Endothelial cell of hepatic sinusoid (primary cell): ENCODE results near the gene UBA1.

Experiments
- in situ Hi-C: cut with HindIII; loops from 2 replicates; pipeline ENCODE4 v1.10.0; 2017; ENCODE audit warnings: low sequenced_read_pairs

UBA1 gene

DNA sequence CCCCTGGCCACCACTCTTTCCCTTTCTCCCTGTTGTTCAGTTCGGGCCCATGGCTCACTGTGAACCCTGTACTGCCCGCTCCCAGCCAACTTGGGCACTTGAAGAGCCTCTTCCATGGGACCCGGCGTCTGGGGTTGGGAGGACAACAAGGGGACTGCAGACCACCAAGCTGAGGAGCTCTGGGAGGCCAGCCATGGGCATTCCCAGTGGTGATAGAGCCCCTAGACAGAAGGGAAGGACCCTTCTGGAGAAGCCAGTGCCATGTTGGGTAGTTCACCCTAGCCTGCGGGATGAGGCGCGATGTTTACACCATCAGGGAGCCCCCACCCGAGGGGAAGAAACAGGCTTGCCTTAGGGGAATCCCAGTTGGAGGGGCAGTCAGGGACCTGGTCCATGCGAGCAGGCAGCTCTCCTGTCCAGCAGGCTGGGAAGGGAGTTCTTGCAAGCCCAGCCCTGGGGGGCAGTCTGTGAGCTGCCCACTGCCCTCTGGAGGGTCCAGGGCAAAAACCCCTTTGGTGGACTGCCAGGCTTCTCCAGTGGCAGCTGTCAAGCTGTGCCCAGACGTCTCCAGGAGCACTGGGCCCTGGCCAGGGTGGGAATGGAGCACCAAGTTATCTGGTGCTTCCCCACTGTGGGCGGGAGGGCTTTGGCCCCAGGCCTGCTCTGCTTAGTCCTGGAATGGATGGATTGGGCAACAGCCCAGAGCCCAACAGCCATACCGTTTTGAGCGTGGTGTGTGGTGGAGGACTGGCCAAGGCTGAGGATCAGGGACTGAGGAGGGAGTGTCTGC lies 23.7 kb upstream of the UBA1 start:
- in situ Hi-C loops: no loop called here

DNA sequence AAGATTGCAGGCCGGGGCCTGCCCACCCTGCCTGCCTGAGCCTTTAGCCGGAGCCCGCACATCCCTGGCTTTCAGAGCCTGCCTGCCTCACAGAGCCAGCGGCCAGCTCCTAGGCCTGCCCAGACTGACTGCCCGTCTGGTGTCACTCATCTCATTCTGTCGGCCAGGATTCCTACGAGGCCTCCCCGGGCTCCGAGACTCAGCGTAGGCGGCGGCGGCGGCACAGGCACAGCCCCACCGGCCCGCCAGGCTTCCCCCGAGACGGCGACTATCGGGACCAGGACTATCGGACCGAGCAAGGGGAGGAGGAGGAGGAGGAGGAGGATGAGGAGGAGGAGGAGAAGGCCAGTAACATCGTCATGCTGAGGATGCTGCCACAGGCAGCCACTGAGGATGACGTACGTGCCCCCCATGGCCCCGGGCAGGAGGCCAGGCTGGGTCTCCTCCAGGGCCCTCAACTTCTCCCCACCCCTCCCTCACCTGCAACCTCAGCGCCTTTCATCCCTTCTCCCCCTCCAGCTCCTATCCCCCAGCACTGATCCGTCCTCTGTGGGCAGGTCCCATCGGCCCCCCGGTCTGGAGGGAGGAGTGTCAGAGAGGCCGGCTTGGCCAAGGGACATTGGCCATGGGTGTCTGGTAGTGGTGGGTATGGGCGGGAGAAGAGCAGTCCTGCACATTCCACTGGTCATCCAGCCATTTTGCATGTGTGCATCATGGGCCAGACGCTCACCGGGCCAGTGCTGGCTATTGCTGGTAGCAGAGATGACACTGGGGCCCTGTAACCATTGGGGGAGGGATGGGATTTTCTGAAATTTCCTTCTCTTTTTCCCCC lies 22.6 kb upstream of the UBA1 start:
- in situ Hi-C loops: no loop called here

DNA sequence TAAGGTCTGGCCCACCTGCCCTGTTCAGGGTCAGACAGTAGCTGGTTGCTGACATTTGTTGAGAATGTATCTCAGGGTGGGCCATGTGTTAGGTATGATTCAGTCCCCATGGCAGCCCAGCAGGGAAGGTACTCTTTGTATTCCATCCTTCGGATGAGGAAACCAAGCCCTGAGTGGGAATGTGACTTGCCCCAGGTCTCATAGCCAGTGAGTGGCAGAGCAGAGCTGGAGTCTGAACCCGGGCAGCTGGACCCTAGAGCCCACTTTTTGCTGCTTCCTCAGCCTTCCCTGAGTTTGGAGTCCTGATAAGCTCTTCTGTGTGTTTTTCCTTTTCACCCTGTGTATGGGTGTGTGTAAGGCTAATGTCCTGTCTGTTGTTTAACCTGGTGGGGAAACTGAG lies 21.6 kb upstream of the UBA1 start:
- in situ Hi-C loops: no loop called here

DNA sequence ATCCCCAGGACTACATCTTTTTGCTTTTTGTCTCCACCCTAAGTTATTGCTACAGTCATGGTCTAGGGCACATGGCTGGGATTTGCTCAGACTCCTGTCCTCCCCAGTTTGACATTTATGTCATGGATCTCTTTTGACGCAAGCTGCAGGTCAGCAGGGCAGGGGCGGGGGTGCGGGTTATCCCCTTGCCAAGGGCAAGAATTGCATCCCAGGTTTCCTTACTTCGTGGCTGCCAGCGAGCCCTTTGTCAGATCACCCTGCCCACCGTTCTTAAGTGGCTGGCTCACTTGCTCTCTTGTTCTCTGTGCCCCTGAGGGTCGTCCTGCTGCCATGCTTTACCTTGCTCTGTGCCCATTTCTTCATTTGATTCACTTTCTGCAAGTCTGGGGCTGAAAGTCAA lies 21.1 kb upstream of the UBA1 start:
- in situ Hi-C loops: no loop called here

DNA sequence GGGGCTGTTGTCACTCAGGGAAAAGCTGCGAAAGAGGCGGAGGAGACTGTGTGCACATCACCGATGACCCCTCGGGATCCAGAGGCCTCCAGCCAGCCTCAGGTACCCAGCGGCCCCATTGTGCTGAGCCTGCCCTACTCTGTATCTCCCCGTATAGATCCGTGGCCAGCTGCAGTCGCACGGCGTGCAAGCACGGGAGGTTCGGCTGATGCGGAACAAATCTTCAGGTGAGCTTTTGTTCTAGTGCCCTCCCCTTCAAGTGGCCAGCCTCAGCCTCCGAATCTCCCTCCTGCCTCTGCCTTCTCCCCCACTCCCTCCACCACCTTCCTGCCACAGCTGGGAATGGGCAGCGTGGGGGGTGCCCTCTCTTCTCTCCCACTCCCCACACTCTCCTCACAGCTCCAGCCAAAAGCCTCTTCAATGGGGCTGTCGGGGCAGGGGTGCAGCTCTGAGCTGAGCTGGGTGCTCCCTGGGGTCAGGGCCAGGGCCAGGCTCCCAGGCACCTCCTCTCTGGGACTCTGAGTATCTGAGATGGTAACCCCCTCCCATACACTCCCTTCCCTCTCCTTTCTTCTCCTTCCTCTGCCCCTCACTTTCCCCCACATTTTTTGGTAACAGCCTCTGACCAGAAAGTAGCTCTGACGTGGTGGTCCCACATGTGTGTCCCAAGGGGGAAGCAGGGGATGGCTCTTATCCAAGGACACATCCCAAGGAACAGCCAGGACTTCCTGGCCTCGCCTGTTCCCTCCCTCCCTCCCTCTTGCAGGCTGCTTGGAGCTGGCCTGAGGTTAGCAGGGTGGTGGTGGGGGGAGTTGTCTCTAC lies 20.4 kb upstream of the UBA1 start:
- in situ Hi-C loops: no loop called here

DNA sequence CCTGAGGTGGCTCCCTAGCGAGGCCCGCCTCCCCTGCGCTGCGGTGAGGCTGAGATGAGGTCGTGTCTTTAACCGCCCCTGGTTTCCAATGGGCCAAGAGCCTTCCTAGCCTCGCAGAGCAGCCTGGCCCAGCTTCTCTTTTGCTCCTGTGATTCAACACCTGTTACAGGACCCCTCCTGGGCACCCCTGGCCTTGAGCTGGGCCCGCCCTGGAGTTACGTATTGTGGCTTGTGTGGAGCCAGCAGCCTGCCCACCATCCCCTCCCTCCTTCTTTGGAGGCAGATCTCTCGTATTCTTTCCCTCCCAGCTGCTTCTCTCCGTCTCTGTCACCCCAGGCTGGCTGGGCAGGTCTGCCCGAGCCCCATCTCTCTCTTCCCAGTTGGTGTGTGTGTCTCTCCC lies 19.3 kb upstream of the UBA1 start:
- in situ Hi-C loops: no loop called here

DNA sequence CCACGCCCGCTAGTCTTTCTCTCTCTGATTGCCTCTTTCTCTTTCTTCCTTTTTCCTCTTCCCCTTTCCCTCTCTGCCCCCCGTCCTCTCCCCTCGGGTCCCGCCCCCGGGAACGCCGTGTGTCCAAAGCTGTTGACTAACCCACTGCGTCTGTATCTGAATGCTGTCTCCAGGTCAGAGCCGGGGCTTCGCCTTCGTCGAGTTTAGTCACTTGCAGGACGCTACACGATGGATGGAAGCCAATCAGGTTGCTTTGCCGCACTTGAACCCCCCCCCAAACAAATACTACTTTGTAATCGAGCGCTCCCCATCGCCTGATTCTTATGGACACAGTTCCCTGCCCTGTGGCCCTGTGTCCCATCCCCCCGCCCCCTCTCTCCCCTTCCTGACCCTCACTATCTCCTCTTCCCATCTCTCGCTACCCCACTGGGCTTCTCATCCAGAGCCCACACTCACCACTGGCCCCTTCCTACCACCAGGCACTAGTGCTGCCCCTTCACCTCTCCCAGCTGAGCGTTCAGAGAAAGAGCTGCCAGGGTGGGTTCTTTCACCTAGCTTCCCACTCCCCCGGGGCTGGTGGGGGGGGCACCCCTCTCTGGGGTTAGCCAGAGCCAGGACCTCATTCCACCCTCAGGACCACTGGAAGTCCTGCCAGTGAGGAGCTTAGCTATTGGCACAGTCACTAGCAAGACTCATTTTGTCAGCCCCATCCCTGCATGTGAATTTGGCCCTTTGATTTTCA lies 18.6 kb upstream of the UBA1 start:
- in situ Hi-C loops: no loop called here

DNA sequence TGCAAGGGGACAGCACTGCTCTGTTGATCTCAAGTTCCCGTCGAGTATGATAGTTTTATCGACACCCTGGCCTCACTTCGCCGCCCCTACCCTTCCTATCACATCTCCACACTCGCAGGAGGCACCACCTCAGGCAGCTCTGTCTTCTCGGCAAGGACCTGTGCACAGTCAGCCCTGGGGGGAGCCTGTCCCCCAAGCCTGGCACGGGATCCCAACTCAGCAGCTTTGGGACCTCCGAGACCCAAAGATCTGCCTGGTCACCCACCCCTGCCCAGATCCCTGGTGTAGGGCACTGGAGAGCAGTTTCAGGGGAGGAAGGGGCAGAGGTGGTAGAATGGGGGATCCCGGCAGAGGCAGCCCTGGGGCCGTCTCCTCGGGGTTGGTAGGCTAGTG lies 18.0 kb upstream of the UBA1 start:
- in situ Hi-C loops: no loop called here

DNA sequence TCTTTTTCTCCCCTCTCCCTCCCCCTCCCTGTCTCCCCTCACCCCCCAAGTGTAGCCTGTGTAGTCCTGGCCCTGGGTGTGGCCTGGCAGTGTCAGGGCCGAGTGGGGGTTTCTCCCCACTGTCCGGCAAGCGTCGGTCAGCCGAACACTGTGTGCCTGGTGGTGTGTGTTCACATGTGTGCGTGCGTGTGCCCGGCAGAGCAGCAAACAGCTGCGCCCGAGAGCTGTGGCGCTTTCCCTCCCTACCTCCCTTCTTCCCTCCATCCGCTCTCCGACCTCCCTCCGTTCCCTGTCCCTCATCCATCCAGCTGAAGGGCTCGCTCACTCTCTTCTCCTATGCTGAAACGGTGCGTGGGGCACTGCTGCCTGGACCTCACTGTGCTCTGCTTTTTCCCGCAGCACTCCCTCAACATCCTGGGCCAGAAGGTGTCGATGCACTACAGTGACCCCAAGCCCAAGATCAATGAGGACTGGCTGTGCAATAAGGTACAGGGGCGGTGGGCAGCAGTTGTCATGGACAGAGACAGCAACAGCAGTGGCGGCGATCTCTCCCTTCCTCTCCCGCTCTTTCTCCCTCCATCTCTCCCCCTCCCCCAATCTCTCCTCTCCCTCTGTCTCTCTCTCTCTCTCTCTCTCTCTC lies 17.4 kb upstream of the UBA1 start:
- in situ Hi-C loops: no loop called here

DNA sequence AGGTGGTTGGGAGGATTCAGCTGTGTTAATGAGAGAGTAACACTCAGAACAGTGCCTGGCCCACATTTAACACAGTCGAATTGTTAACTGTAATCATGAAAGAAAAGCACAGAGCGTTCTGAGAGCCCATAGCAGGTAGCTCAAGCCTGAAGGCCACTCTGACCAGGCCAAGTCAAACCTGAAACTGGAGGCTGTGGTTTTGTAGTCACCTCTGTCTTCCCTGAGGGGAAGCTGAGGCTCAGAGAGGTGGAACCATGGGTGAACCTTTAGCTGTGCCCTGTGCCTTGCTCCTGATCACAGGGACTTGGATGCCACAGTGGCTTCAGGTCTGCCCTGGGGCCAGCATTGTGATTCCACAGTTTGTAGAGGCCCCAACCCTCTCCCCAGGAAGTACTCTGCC lies 16.6 kb upstream of the UBA1 start:
- in situ Hi-C loops: no loop called here

DNA sequence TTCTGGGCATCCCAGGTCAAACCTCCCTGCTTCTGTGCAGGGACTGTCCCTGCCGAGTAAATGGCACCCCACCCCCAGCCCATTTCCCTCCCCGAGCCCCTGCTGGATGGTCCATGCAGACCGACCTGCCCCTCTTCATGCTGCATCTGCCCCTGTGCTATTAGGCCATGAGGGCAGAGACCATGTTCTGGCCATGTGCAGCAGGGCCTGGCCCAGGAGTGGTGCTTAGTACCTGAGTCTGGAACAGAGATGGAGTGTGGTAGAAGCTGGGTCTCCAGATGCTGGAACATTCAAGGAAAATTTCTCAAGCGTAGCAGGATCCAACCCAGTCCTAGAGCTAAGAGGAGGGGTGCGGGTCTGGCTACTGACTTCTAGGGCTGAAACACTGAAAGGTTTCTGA lies 15.3 kb upstream of the UBA1 start:
- in situ Hi-C loops: no loop called here

DNA sequence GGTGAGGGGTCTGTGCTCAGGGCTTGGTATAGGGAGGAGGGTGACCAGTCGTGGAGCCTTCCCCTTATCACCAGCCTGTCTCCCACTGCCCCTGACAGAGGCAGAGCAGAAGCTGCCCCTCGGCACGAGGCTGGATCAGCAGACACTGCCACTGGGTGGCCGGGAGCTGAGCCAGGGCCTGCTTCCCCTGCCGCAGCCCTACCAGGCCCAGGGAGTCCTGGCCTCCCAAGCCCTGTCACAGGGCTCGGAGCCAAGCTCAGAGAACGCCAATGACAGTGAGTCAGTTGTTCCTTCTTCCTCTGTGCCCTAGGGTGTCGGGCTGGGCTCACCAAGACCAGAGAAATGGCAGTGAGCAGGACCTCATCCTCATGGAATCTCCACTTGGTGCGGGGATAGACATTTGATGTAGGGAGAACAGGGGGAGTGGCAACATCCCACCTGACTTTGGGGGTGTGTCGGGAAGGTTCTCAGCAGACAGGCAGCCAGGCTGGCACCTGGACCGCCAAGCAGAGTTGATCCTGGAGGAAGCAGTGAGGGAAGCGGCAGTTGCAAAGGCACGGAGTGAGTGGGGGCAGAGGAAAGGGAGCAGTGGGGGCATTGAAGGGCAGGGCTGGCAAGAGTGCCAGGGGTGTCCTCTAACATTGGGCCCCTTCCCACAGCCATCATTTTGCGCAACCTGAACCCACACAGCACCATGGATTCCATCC lies 14.3 kb upstream of the UBA1 start:
- in situ Hi-C loops: no loop called here

DNA sequence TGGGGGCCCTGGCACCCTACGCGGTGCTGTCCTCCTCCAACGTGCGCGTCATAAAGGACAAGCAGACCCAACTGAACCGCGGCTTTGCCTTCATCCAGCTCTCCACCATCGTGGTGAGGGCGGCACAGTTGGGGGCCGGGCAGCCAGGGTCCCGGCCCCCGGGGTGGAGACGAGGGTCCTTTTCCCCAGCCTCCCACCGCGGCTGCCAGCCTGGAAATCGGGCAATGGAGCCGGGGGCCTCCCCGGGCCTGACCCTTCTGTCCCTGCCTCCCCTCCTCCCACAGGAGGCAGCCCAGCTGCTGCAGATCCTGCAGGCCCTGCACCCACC lies 13.7 kb upstream of the UBA1 start:
- in situ Hi-C loops: no loop called here

DNA sequence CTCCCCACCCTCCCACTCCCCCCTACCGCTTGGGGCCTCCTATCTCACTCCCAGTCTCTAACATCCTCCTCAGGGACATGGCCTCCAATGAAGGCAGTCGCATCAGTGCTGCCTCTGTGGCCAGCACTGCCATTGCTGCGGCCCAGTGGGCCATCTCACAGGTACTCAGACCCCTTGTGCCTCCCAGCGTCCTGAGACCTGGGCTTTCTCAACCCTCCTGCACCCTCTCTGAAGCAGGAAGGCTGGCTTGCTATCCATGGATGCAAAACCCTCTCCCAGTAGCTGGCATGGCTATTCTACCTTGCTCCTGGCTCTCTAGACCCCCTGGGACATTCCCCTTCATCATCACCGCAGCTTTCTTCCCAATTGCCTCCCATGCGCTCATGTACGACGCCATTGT lies 13.3 kb upstream of the UBA1 start:
- in situ Hi-C loops: no loop called here

DNA sequence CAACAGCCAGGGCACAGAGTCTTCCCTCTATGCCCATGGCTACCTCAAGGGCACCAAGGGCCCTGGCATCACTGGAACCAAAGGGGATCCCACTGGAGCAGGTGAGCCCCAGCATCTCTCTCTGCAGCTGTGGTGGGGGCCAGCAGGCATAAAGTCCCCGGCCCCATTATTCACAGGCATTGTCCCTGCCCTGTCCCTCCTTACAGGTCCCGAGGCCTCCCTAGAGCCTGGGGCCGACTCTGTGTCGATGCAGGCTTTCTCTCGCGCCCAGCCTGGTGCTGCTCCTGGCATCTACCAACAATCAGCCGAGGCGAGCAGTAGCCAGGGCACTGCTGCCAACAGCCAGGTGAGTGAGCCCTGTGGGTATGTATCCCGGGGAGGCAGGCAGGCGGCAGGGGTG lies 12.3 kb upstream of the UBA1 start:
- in situ Hi-C loops: no loop called here

DNA sequence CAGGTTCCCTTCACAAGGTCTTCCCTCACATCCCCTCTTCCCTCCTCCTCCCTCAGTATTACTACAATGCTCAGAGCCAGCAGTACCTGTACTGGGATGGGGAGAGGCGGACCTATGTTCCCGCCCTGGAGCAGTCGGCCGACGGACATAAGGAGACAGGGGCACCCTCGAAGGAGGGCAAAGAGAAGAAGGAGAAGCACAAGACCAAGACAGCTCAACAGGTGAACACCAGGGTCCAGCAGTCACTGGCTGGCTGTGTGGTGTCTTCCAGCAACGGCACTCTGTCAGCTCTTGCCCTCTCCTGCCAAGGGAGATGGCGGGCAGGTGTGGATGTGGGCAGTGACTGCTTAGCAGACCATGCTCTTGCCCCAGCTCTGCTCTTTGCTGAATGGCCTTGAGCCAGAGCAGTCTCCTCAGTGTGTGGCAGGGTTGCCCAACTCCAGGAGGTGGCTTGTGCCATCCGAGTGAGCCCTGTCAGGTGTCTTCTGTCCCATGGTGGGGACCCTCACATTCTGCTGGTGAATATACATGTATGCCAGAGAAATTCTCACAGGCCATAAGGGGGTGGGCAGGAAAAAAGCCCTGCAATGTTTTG lies 11.4 kb upstream of the UBA1 start:
- in situ Hi-C loops: no loop called here

DNA sequence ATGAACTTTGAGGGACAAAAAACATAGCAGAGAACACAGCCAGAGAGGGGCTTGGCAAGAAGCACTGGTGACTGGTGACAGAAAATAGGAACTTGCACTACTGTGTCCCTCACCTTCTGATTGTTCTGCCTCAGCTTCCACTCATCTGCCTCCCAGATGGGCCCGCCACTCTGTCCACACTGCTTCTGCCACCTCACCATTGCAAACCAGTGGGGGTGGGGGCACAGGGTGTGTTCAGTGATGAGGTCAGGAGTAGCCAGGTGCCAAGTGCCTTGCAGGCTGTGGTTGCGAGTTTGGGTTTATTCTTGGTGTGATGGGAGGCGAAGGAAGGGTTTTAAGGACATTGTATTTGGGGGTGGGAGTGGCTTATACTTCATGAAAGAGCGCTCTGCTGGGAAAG lies 9.1 kb upstream of the UBA1 start:
- in situ Hi-C loops: no loop called here

DNA sequence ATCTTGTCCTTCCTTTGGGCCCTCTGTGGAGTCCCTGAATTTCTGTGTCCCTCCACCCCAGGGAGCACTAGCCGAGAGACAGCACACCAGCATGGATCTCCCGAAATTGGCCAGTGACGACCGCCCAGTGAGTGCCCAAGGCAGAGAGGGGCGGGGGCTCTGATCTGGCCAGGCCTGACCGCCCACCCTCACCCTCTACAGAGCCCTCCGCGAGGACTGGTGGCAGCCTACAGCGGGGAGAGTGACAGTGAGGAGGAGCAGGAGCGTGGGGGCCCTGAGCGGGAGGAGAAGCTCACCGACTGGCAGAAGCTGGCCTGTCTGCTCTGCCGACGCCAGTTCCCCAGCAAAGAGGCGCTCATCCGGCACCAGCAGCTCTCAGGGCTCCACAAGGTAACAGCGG lies 8.4 kb upstream of the UBA1 start:
- in situ Hi-C loops: no loop called here

DNA sequence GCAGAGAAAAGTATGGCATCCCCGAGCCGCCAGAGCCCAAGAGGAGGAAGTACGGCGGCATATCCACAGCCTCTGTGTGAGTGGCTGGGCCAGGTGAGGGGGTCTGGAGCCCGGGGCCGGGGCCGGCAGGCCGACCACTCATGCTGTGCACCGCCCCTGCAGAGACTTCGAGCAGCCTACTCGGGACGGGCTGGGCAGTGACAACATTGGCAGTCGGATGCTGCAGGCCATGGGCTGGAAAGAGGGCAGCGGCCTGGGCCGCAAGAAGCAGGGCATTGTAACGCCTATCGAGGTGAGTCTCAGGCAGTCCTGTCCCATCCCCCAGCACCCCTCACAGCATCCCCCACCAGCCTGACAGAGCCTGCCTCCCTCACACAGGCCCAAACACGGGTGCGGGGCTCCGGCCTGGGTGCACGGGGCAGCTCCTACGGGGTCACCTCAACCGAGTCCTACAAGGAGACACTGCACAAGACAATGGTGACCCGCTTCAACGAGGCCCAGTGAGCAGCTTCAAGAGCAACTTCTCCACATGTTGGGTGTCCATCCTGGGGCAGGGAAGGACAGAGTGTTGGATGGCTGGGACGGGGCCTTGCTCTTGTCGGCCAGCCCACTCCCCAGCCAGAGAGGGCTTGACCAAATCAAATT lies 7.4 kb upstream of the UBA1 start:
- in situ Hi-C loops: no loop called here
